ES-I3 (cell line): ENCODE measurements around the gene RAB4A.

Source experiments
- H3K36me3 ChIP-seq: 2 replicates; pipeline ENCODE4 v1.6.1; 2013; ENCODE audit warnings: mild to moderate bottlenecking, low read length, control low read depth, moderate library complexity; ENCODE audit not compliant: insufficient read depth
- H3K4me1 ChIP-seq: 2 replicates; pipeline ENCODE4 v1.6.1; 2013; ENCODE audit warnings: mild to moderate bottlenecking, control low read depth, low read length; ENCODE audit not compliant: insufficient read depth
- H3K9ac ChIP-seq: 2 replicates; pipeline ENCODE4 v1.6.1; 2013; ENCODE audit warnings: low read depth, mild to moderate bottlenecking, low read length, moderate library complexity
- H3K9me3 ChIP-seq: 2 replicates; pipeline ENCODE4 v1.6.1; 2013; ENCODE audit warnings: mild to moderate bottlenecking, low read length, moderate library complexity; ENCODE audit not compliant: control insufficient read depth, insufficient read depth

RAB4A gene

DNA sequence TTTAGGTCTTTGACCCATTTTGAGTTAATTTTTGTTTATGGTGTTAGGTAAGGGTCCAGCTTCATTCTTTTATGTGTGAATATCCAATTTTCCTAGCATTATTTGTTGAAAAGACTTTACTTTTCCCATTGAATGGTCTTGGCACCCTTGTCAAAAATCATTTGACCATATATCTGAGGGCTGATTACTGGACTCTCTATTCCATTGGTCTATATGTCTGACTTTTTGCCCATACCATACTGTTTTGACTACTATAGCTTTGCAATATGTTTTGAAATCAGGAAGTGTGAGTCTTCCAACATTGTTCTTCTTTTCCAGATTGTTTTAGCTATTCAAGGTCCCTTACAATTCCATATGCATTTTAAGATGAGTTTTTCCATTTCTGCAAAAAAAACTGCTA lies 83.3 kb downstream of the RAB4A start:
- Histone ChIP-seq H3K9ac (no peak overlapping the region), H3K4me1 (no peaks in the 10 kb centered on the region), H3K36me3 (no peaks in the 10 kb centered on the region), H3K9me3 (peaks cover 8% of the 10 kb centered on the region; the same call in 1 of the 2 replicates)
